CD4-positive, alpha-beta T cell treated with Interleukin-6 for 4 hours (primary cell): ENCODE measurements around the gene MMRN2.
A peak's percentile ranks its signal among the peaks of the same experiment; 100 is the strongest.

Source experiments
- DNase-seq: peaks from one replicate; pipeline ENCODE4 v3.0.0-alpha.2; 2020; ENCODE audit warnings: mixed read lengths

MMRN2 gene

GRCh38 chr10:86969421-86970041 lies 12.1 kb upstream of the MMRN2 start:
- DNase-seq, result no peak

GRCh38 chr10:86968994-86969355 lies 11.6 kb upstream of the MMRN2 start:
- no peak for DNase-seq

- DNase-seq, result peak; percentile 52
Observed at GRCh38 chr10:86968271-86968993, 11.0 kb upstream of the MMRN2 start, which contains the start of gene ADIRF. TSS of gene ADIRF (plus strand) at chr10:86968482. CDS start at chr10:86968545, 63 bp downstream.

GRCh38 chr10:86967481-86967941 lies 10.1 kb upstream of the MMRN2 start:
- no peak for DNase-seq

- no peak for DNase-seq
Observed at GRCh38 chr10:86965986-86966654, 8.7 kb upstream of the MMRN2 start.

- no peak for DNase-seq
Observed at GRCh38 chr10:86964847-86965190, 7.4 kb upstream of the MMRN2 start.

- no peak for DNase-seq
Observed at GRCh38 chr10:86964061-86964846, 6.8 kb upstream of the MMRN2 start.

- DNase-seq, result no peak
Observed at GRCh38 chr10:86963341-86963919, 6.0 kb upstream of the MMRN2 start.

GRCh38 chr10:86962981-86963310 lies 5.5 kb upstream of the MMRN2 start:
- DNase-seq, result no peak

GRCh38 chr10:86962136-86962980 lies 4.9 kb upstream of the MMRN2 start:
- DNase-seq, result no peak

DNA sequence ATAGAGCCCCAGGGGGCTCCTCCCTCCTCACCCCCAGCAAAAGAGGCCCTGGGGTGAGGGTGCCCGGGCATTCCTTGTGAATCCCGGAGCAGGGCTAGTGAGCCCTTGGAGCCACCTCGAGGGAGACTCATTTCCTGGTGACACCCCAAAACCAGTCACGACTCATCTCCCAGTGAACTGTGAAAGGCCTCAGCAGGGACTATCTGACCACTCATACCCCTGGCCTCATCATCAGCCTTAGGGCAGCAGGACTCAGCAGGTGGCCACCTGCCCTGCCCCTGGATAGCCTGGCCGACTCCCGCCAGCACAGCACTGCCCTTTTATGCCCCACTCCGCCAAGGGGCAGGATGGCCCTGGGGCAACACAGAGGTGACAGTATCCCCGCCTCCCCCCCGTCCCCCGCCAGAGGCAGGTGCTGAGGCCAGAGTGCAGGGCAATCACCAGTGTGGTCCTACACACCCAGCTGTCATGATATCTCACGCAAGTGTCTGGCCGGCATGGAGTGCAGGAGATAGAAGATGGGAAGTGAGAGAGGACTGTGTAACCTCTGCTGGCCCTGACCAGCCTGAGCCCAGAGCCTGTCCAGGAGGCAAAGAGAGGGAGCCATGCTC lies 4.2 kb upstream of the MMRN2 start:
- no peak for DNase-seq

GRCh38 chr10:86960863-86961434 lies 3.5 kb upstream of the MMRN2 start:
- no peak for DNase-seq

- peak; percentile 30 for DNase-seq
Observed at GRCh38 chr10:86960003-86960862, 2.8 kb upstream of the MMRN2 start.

DNA sequence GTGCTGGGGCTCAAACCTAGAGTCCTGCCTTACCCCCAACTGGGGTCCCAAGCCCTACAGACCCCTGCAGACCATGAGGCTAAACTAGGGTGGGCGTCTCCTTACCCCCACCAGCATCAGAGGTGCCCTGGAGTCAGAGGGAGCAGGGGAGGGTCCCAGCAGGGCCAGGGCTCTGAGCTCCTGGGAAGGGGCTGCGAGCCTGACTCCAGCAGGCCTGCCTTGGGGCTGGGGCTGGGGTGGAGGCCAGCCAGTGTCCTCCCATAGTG lies 2.3 kb upstream of the MMRN2 start:
- DNase-seq, result no peak

DNA sequence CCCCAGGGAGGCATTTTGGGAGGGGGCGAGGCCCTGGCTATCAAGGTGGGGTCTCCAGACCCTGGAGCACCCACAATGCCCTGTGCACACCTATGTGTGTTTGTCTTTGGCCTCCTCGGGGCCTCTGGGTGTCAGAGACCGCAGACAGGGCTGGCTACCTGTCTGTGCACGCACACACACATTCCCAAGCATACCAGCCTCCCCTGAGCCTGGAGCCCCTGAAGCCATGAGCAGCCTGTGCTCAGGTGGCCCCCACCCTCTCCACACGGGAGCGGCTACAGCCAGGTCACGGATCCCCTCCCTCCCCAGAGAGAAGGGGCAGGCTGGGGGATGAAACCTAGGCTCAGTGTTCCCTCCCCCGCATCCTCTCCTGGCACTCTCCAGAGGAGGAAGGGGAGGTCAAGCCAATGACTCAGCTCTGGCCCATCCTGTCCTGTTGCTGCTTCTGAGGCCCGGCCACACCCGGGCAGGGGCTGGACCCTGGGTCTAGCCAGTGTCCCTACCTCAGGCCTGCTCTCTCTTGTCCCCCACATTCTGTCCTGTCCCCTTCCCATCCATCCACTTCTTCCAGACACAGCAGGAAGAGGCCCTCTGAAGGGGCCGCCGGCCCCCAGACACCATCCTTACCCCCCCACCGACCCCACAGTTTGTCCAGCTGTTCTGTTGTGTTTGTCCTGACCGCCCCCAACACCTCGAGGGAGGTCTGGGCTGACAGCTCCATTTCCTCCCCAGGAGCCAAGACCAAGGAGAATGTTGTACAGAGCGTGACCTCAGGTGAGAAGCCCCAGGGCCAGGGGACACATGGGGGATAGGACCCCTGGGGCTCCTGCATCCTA lies 1.7 kb upstream of the MMRN2 start:
- no peak for DNase-seq

DNA sequence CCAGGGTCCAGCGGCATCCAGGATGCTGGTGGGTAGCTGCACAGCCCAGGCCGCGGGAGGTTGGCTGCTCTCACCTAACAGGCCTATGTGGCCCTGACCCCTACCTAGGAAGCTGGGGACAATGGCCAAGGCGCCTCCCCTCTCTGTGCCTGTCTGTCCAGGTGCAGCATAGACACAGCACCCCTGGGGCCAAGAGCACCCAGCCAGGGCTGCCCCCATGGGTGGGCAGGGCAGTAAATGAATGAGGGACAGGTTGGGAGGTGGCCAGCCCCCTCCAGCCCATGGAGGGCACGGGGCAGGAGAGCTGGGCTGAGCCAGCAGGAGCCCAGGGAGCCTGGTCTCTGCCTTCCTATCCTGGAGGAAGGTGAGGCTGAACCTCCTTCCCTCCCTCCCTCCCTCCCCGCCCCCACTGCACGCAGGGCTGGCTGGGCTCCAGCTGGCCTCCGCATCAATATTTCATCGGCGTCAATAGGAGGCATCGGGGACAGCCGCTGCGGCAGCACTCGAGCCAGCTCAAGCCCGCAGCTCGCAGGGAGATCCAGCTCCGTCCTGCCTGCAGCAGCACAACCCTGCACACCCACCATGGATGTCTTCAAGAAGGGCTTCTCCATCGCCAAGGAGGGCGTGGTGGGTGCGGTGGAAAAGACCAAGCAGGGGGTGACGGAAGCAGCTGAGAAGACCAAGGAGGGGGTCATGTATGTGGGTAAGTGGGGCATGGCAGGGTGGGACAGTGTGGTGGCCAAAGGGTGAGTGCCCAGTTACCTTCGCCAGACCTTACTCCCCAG lies 893 bp upstream of the MMRN2 start, which contains the start of gene SNCG:
Gene SNCG (plus strand): TSS at position 484 of the 785 bp plus-strand sequence. CDS start 99 bp downstream, at position 583.
- DNase-seq, result no peak

GRCh38 chr10:86956848-86957448 lies 467 bp downstream of the MMRN2 start:
- no peak for DNase-seq

DNA sequence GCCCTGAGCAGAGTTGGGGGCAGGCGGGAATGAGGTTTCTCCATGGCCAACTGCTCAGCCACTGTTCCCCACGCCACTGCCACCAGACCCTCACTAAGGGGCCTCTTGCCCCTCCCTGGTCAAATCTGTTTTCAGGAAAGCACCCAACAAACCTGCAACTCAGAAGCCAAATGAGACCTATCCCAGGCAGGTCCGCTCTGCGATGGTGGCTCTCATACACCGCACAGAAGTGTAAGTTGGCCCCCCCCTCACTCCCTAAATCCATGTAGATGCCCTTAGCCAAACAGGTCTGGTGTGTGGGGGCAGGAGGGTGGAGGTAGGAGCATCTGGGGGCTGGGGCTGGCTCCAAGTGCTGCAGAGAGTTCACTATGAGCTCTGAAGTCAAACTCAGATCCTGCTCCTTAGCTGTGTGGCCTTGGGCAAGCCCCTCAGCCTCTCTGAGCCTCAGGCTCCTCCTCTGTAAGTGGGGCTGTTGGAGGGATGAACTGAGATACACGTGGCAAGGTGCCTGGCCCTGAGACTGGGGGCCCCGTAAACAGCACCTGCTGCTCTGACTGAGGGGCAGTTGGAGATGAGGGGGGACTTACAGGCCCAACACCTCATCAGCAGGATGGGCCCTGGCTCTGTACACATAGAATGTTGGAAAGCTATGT lies 1.1 kb downstream of the MMRN2 start:
- no peak for DNase-seq
